SW 1271 (cell line): ENCODE results near the gene TLR1.
A peak's percentile ranks its signal among the peaks of the same experiment; 100 is the strongest.

Experiments used
- DNase-seq, 2 experiments: peaks; one replicate each; lab custom pipeline; 2025; lab: John Stamatoyannopoulos, UW

Gene TLR1, protein sequence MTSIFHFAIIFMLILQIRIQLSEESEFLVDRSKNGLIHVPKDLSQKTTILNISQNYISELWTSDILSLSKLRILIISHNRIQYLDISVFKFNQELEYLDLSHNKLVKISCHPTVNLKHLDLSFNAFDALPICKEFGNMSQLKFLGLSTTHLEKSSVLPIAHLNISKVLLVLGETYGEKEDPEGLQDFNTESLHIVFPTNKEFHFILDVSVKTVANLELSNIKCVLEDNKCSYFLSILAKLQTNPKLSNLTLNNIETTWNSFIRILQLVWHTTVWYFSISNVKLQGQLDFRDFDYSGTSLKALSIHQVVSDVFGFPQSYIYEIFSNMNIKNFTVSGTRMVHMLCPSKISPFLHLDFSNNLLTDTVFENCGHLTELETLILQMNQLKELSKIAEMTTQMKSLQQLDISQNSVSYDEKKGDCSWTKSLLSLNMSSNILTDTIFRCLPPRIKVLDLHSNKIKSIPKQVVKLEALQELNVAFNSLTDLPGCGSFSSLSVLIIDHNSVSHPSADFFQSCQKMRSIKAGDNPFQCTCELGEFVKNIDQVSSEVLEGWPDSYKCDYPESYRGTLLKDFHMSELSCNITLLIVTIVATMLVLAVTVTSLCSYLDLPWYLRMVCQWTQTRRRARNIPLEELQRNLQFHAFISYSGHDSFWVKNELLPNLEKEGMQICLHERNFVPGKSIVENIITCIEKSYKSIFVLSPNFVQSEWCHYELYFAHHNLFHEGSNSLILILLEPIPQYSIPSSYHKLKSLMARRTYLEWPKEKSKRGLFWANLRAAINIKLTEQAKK

DNA sequence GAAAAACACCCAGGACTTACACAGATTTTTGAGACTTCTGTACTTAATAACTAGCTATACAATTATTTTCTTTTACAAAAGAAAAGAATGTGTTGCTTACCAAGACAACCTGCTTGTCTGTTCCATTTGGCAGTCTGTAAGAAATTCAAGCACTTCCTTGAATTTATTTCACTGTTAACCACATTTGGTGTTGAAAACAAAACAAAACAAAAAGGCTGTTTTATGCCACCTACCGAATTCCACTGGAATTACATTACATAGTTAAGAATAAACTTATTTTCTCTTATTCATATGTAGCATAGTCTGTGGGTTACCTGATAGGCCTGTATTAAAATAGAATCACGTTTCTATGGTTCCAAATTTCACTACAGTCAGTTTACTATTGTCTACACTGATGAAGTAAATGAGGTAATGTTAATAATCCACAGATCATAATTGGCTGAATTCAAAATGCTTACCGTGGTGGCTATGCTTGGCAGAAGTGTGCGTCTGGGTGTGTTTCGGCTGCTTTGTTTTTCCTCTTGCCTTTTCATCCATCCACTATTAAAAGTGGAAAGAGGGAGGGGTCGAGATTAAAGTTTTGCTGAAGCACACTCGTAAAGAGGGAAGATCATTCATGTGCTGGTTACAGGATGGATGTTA is at the start of gene TLR1:
Gene TLR1 (minus strand): TSS at position 138 of the 642 bp plus-strand sequence. CDS start 5,960 bp downstream, outside the sequence.
- DNase-seq: peak in 1 of 2 experiments; percentile 33

DNA sequence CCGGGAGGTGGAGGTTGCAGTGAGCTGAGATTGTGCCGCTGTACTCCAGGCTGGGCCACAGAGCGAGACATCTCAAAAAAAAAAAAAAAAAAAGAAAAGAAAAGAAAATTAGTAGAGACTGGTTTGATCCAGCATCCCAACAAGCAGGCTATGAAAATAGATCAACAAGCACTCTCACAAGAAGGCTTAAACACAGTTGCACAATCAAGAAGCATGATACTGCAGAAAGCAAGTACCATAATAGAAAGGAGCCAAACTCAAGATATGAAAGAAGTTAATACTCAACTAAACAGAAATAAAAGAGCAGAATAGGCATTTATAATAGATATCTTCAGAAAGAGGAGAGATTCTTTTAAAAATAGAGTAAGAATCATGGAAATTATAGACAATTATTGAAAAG is 41.4 kb upstream of the TLR1 start:
- no peak for DNase-seq

DNA sequence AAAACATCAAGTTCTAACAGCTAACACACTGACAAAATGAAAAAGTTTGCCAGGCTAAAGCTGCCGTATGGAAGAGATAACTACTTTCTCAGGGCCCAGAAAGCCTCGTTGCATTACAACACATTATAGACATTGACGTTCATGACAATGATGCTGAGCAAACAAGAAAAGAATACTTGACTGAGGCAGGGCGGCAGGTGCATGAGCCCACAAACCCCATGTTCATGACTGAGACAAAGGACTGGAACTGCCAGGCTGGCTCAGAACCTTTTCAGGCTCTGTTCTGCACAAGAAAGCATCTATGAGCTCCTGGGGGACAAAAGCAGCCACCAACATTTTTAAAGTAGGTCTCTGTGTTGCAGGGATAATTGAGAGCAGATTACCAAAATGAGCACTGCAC is 38.4 kb upstream of the TLR1 start:
- no peak for DNase-seq

- DNase-seq: peak in 1 of 2 experiments; percentile 27
Measured at GRCh38 chr4:38837849-38838248, 33.3 kb upstream of the TLR1 start.

- no peak for DNase-seq
Measured at GRCh38 chr4:38837334-38837733, 32.7 kb upstream of the TLR1 start.

DNA sequence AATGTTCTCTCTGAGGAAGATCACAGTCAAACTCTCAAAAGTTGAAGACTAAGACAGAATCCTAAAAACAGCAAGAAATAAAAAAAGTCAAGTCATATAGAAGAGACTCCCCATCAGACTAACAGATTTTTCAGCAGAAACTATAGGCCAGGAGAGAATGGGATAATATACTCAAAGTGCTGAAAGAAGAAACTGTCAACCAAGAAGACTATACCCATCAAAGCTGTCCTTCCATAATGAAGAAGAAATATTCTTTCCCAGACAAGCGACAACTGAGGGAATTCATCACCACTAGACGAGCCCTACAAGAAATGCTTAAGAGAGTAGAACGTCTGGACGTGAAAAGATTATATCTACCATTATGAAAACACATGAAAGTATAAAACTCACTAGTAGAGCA is 30.0 kb upstream of the TLR1 start:
- no peak for DNase-seq

GRCh38 chr4:38832624-38833528 is 28.3 kb upstream of the TLR1 start:
- no peak for DNase-seq

DNA sequence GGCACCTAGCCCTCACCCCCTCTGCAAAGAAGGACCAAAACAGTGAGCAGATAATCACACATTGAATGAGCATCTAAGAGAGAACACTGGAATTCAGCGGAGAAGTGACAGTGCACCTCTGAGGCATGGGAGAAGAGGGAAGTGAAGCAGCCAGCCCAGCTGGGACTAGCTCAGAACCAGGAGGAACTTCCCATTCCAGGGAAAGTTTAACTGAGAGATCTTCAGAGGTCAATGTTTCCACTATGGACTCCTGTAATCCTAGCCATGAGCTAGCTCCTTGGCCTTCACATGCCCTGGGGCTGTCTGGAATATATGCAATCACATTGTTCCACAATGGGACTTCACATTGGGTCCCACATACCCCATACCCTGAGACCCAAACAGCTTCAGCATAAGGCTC is 27.6 kb upstream of the TLR1 start:
- no peak for DNase-seq

DNA sequence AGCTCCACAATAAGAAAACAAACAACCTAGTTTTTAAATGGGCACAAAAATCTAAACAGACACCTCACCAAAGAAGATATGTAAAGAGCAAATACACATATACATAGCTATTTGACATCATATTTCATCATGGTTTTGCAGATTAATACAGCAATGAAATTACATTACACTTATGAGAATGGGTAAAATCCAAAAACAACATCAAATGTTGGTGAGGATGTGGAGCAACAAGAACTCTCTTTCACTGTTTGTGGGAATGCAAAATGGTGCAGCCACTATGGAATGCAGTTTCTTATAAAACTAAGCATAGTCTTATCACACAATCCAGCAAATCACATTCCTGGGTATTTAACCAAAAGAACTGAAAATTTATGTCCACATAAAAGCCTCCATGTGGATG is 27.1 kb upstream of the TLR1 start:
- no peak for DNase-seq

GRCh38 chr4:38829237-38829636 is 24.6 kb upstream of the TLR1 start:
- DNase-seq: no peak

- DNase-seq: no peak
Measured at GRCh38 chr4:38823766-38824165, 19.2 kb upstream of the TLR1 start.

DNA sequence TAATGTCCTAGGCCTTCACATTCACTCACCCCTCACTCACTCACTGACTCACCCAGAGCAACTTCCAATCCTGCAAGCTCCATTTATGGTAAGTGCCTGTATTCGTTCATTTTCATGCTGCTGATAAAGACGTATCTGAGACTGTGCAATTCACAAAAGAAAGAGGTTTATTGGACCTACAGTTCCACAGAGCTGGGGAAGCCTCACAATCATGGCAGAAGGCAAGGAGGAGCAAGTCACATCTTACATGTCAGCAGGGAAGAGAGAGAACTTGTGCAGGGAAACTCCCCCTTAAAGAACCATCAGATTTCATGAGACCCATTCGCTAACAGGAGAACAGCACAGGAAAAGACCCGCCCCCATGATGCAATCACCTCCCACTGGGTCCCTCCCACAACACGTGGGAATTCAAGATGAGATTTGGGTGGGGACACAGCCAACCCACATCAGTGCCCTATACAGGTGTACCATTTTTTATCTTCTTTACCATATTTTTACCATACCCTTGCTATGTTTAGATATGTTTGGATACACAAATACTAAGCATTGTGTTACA is 18.2 kb upstream of the TLR1 start:
- no peak for DNase-seq

- no peak for DNase-seq
Measured at GRCh38 chr4:38821739-38822138, 17.1 kb upstream of the TLR1 start.

- no peak for DNase-seq
Measured at GRCh38 chr4:38820329-38821061, 15.9 kb upstream of the TLR1 start.

DNA sequence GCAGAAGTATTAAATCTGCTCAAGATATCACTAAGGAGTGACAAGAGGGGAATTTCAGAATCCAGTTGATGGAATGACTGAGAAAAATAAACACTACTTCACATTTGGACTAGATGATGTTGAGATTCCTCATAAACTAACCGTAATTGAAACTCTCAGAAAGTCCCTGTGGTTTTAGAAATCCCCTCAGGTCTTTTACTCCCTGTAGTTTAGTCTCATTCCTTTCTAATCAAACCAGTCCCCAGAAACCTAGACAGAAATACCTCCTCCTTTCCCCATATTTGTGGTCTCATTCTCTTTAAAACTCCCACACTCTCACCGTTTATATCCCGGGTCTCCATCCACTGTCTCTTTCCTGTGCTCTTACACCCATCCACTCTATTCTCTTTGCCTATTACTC is 15.0 kb upstream of the TLR1 start:
- DNase-seq: no peak

- no peak for DNase-seq
Measured at GRCh38 chr4:38818441-38818976, 13.9 kb upstream of the TLR1 start.

- DNase-seq: no peak
Measured at GRCh38 chr4:38815885-38816782, 11.5 kb upstream of the TLR1 start.

- DNase-seq: no peak
Measured at GRCh38 chr4:38814386-38814785, 9.8 kb upstream of the TLR1 start.

GRCh38 chr4:38811297-38811696 is 6.7 kb upstream of the TLR1 start:
- no peak for DNase-seq
